NCI-H1105 treated with DMSO at 0.1 percent for 48 hours (cell line): Measurements from ENCODE around the gene NHEJ1.
"Not testable (repeated sequence)": the region's sequence is repeated elsewhere in the genome, so short reads cannot be mapped to it uniquely, and the experiment has no call there.

Source experiments
- DNase-seq: peaks from one replicate; lab custom pipeline; 2025; lab: John Stamatoyannopoulos, UW

Gene NHEJ1

GRCh38 chr2:219160186-219161017 is at the start of gene NHEJ1:
TSS of gene NHEJ1 (minus strand) at chr2:219160815. CDS start at chr2:219158362, 2,453 bp downstream.
- peak; percentile 77 for DNase-seq

GRCh38 chr2:219209236-219210195 is 48.9 kb upstream of the NHEJ1 start:
- DNase-seq: no peak

GRCh38 chr2:219207884-219208740 is 47.5 kb upstream of the NHEJ1 start:
- DNase-seq: peak; percentile 33

- no peak for DNase-seq
Observed at GRCh38 chr2:219207134-219207883, 46.7 kb upstream of the NHEJ1 start.

- DNase-seq: peak; percentile 81
Observed at GRCh38 chr2:219206328-219207133, 45.9 kb upstream of the NHEJ1 start, which contains the start of gene ZFAND2B. TSS of gene ZFAND2B (plus strand) at chr2:219206782. CDS start at chr2:219206988, 206 bp downstream.

GRCh38 chr2:219205981-219206327 is 45.3 kb upstream of the NHEJ1 start:
- DNase-seq: no peak

GRCh38 chr2:219205165-219205538 is 44.5 kb upstream of the NHEJ1 start:
- no peak for DNase-seq

GRCh38 chr2:219204425-219205164 is 44.0 kb upstream of the NHEJ1 start:
- DNase-seq: no peak

GRCh38 chr2:219201331-219201730 is 40.7 kb upstream of the NHEJ1 start:
- not testable (repeated sequence) for DNase-seq

- DNase-seq: not testable (repeated sequence)
Observed at GRCh38 chr2:219200502-219201326, 40.1 kb upstream of the NHEJ1 start.

GRCh38 chr2:219199470-219200211 is 39.0 kb upstream of the NHEJ1 start:
- no peak for DNase-seq

- no peak for DNase-seq
Observed at GRCh38 chr2:219198974-219199373, 38.4 kb upstream of the NHEJ1 start.

GRCh38 chr2:219197388-219197787 is 36.8 kb upstream of the NHEJ1 start:
- no peak for DNase-seq

- DNase-seq: no peak
Observed at GRCh38 chr2:219186754-219187456, 26.3 kb upstream of the NHEJ1 start.

GRCh38 chr2:219184121-219184520 is 23.5 kb upstream of the NHEJ1 start:
- DNase-seq: no peak

GRCh38 chr2:219183151-219183772 is 22.6 kb upstream of the NHEJ1 start:
- no peak for DNase-seq
